ENCODE data around the gene SYT5.
"Not testable (repeated sequence)": the region's sequence is repeated elsewhere in the genome, so short reads cannot be mapped to it uniquely, and the experiment has no call there.

DNA sequence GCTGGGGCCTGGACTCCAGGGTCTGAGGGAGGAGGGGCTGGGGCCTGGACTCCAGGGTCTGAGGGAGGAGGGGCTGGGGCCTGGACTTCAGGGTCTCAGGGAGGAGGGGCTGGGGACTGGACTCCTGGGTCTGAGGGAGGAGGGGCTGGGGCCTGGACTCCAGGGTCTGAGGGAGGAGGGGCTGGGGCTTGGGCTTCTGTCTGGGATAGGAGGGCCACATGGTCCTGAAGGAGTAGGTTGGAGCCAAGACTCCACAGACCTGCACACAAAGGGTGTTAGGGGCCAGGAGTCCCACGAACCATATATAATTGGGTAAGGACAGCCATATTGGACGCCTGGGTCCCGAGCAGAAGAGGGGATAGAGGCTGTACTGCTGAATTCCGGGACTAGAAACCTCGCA lies 24.3 kb downstream of the SYT5 start:
- TF ChIP-seq CTCF (IDR thresholded peaks at IDR 0.05; ENCODE audit: low read depth, low read length, poor library complexity, severe bottlenecking); EZH2phosphoT487 (IDR thresholded peaks at IDR 0.05; ENCODE audit: borderline replicate concordance, low read length): not testable (repeated sequence)
